Measurements from ENCODE around the gene RPL32.

- TF ChIP-seq, protein P1, sequence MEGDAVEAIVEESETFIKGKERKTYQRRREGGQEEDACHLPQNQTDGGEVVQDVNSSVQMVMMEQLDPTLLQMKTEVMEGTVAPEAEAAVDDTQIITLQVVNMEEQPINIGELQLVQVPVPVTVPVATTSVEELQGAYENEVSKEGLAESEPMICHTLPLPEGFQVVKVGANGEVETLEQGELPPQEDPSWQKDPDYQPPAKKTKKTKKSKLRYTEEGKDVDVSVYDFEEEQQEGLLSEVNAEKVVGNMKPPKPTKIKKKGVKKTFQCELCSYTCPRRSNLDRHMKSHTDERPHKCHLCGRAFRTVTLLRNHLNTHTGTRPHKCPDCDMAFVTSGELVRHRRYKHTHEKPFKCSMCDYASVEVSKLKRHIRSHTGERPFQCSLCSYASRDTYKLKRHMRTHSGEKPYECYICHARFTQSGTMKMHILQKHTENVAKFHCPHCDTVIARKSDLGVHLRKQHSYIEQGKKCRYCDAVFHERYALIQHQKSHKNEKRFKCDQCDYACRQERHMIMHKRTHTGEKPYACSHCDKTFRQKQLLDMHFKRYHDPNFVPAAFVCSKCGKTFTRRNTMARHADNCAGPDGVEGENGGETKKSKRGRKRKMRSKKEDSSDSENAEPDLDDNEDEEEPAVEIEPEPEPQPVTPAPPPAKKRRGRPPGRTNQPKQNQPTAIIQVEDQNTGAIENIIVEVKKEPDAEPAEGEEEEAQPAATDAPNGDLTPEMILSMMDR (IDR thresholded peaks at IDR 0.05 in 2 of 3, conservative IDR thresholded peaks at IDR 0.05 in 1 of 3; ENCODE audit: insufficient read depth in 2 of 3, low read depth in 1 of 3, low read length in 3 of 3) = no peak
- TF ChIP-seq FOXA3 (CRISPR knock-in tag; conservative IDR thresholded peaks at IDR 0.05 in 1 of 2, IDR thresholded peaks at IDR 0.05 in 1 of 2) = no peak
- TF ChIP-seq SP2 (IDR thresholded peaks at IDR 0.05; ENCODE audit: extremely low read depth, low read depth, low read length, poor library complexity, severe bottlenecking) = no peak
- TF ChIP-seq SRF (CRISPR knock-in tag; IDR thresholded peaks at IDR 0.05) = no peak
- TF ChIP-seq GABPA (tag; conservative IDR thresholded peaks at IDR 0.05; ENCODE audit: low read depth) = no peak
- TF ChIP-seq ARID4B (CRISPR knock-in tag; IDR thresholded peaks at IDR 0.05) = no peak
Measured at GRCh38 chr3:12809435-12809834, 31.9 kb downstream of the RPL32 start.
